Suppressor macrophage treated with lipopolysaccharide for 4 hours (primary cell): ENCODE measurements around the gene C11orf52.
A peak's percentile ranks its signal among the peaks of the same experiment; 100 is the strongest.
"Not testable (repeated sequence)": the region's sequence is repeated elsewhere in the genome, so short reads cannot be mapped to it uniquely, and the experiment has no call there.

Source experiments
- DNase-seq: peaks from one replicate; pipeline ENCODE4 v3.0.0-alpha.2; 2020

Gene C11orf52

GRCh38 chr11:111913031-111913861 lies 5.5 kb upstream of the C11orf52 start:
- DNase-seq, result no peak

GRCh38 chr11:111913997-111914396 lies 4.7 kb upstream of the C11orf52 start:
- no peak for DNase-seq

GRCh38 chr11:111916768-111917167 lies 1.9 kb upstream of the C11orf52 start:
- no peak for DNase-seq

- DNase-seq, result no peak
Observed at GRCh38 chr11:111917312-111917711, 1.4 kb upstream of the C11orf52 start.

GRCh38 chr11:111917788-111918187 lies 925 bp upstream of the C11orf52 start:
- DNase-seq, result no peak

GRCh38 chr11:111920908-111921307 lies 2.2 kb downstream of the C11orf52 start:
- no peak for DNase-seq

GRCh38 chr11:111921541-111922230 lies 3.0 kb downstream of the C11orf52 start:
- no peak for DNase-seq

GRCh38 chr11:111922803-111923202 lies 4.1 kb downstream of the C11orf52 start:
- peak; percentile 60 for DNase-seq

GRCh38 chr11:111923351-111923788 lies 4.7 kb downstream of the C11orf52 start:
- DNase-seq, result no peak

GRCh38 chr11:111923951-111924350 lies 5.2 kb downstream of the C11orf52 start:
- no peak for DNase-seq

- no peak for DNase-seq
Observed at GRCh38 chr11:111925953-111926352, 7.2 kb downstream of the C11orf52 start.

- peak; percentile 97 for DNase-seq
Observed at GRCh38 chr11:111926505-111927391, 8.0 kb downstream of the C11orf52 start.

- no peak for DNase-seq
Observed at GRCh38 chr11:111930472-111930871, 11.8 kb downstream of the C11orf52 start.

GRCh38 chr11:111932611-111932950 lies 13.9 kb downstream of the C11orf52 start:
- DNase-seq, result peak; percentile 77

GRCh38 chr11:111933176-111933575 lies 14.5 kb downstream of the C11orf52 start:
- DNase-seq, result not testable (repeated sequence)

- peak; percentile 69 for DNase-seq
Observed at GRCh38 chr11:111933872-111934271, 15.2 kb downstream of the C11orf52 start.

GRCh38 chr11:111934306-111934705 lies 15.6 kb downstream of the C11orf52 start:
- no peak for DNase-seq

GRCh38 chr11:111935317-111936039 lies 16.8 kb downstream of the C11orf52 start:
- peak; percentile 87 for DNase-seq

- DNase-seq, result peak; percentile 62
Observed at GRCh38 chr11:111936040-111936540, 17.4 kb downstream of the C11orf52 start.

GRCh38 chr11:111937461-111937769 lies 18.7 kb downstream of the C11orf52 start:
- DNase-seq, result no peak

- DNase-seq, result no peak
Observed at GRCh38 chr11:111937844-111938243, 19.1 kb downstream of the C11orf52 start.

- peak; percentile 92 for DNase-seq
Observed at GRCh38 chr11:111938687-111939160, 20.0 kb downstream of the C11orf52 start.
